Smooth muscle cell (in vitro differentiated cells): ENCODE results near the gene CYP51A1. TPM values are rescaled to one million over a fixed set of nuclear protein-coding genes. Genes with fewer than 3 reads are reported as not detected.

Source experiments
- DNase-seq: peaks from one replicate; lab custom pipeline; 2025; ENCODE audit not compliant: unreplicated experiment; lab: John Stamatoyannopoulos, UW
- H2AFZ ChIP-seq: fragments of 200-600 bp; sonication (generic); 2 replicates; pipeline ENCODE4 v1.6.0; 2016; ENCODE audit warnings: antibody characterized with exemption, low read depth, mild to moderate bottlenecking
- H3F3A ChIP-seq: fragments of 200-600 bp; sonication (generic); 2 replicates; pipeline ENCODE4 v1.6.0; 2017; ENCODE audit warnings: antibody characterized with exemption, low read depth
- H3K27ac ChIP-seq: fragments of 200-600 bp; sonication (generic); 2 replicates; pipeline ENCODE4 v1.5.1; 2016; ENCODE audit warnings: low read depth, mild to moderate bottlenecking
- H3K27me3 ChIP-seq: fragments of 200-600 bp; sonication (generic); 2 replicates; pipeline ENCODE4 v1.6.1; 2016; ENCODE audit warnings: low read depth, mild to moderate bottlenecking
- H3K36me3 ChIP-seq: fragments of 200-600 bp; sonication (generic); 2 replicates; pipeline ENCODE4 v1.5.1; 2016; ENCODE audit warnings: low read depth
- H3K4me1 ChIP-seq: fragments of 200-600 bp; sonication (generic); 2 replicates; pipeline ENCODE4 v1.5.1; 2016; ENCODE audit warnings: low read depth
- H3K4me2 ChIP-seq: fragments of 200-600 bp; sonication (generic); 2 replicates; pipeline ENCODE4 v1.6.0; 2016; ENCODE audit warnings: mild to moderate bottlenecking
- H3K4me3 ChIP-seq: fragments of 200-600 bp; sonication (generic); 2 replicates; pipeline ENCODE4 v1.5.1; 2016; ENCODE audit warnings: mild to moderate bottlenecking
- H3K79me2 ChIP-seq: fragments of 200-600 bp; sonication (generic); 2 replicates; pipeline ENCODE4 v1.6.0; 2016; ENCODE audit warnings: low read depth, mild to moderate bottlenecking
- H3K9ac ChIP-seq: fragments of 200-600 bp; sonication (generic); 2 replicates; pipeline ENCODE4 v1.6.0; 2016; ENCODE audit warnings: low read depth
- H3K9me3 ChIP-seq: fragments of 200-600 bp; sonication (generic); replicated peaks from 2 replicates; pipeline ENCODE4 v1.5.1; 2016; ENCODE audit warnings: low read depth
- H4K20me1 ChIP-seq: fragments of 200-600 bp; sonication (generic); 2 replicates; pipeline ENCODE4 v1.6.0; 2016; ENCODE audit warnings: low read depth
- CTCF ChIP-seq: fragments of 200-600 bp; sonication (generic); IDR thresholded peaks from 2 replicates; pipeline ENCODE4 v1.5.1; 2017; ENCODE audit warnings: borderline replicate concordance, mild to moderate bottlenecking, antibody characterized with exemption; ENCODE audit not compliant: insufficient read depth, poor library complexity, severe bottlenecking
- WGBS: methylation state at CpG from one replicate; pipeline ENCODE4 v1.1.7; 2016; ENCODE audit warnings: low lambda C conversion rate; 5-methylcytosine and 5-hydroxymethylcytosine counted together
- polyA plus RNA-seq: library from polyadenylated mRNA; unstranded; fragments of >200 nt; fragmentation: Nextera tagmentation; extraction: Ambion mirVana; gene quantifications from 2 replicates; pipeline ENCODE4 v1.2.1, GENCODE V29; 2016
- total RNA-seq: library from RNA; depleted of rRNA; stranded (reverse); fragments of >200 nt; gene quantifications from 2 replicates; pipeline ENCODE4 v1.2.3, GENCODE V29; 2014

Gene CYP51A1
- total and polyA plus RNA-seq, 2 experiments from 2014 or later: 87.9 to 104 TPM

GRCh38 chr7:92071032-92071431 lies 63.2 kb downstream of the CYP51A1 start:
- Histone ChIP-seq H3K9me3 (no peaks in the 10 kb centered on the region), H3K27me3 (no peaks in the 10 kb centered on the region), H3F3A (no peaks in the 10 kb centered on the region), H2AFZ (no peak overlapping the region), H3K36me3 (peaks cover 14% of the 10 kb centered on the region), H4K20me1 (no peaks in the 10 kb centered on the region), H3K4me3 (no peak overlapping the region), H3K9ac (no peak overlapping the region), H3K4me1 (no peaks in the 10 kb centered on the region), H3K27ac (no peak overlapping the region), H3K79me2 (no peaks in the 10 kb centered on the region), H3K4me2 (no peak overlapping the region)
- DNase-seq: no peak
- WGBS: 80% methylated on average over 5 of the region's 5 CpGs
- no peak for TF ChIP-seq CTCF

- Histone ChIP-seq H2AFZ (no peak overlapping the region), H3K9me3 (no peaks in the 10 kb centered on the region), H3K4me3 (no peak overlapping the region), H3K79me2 (no peaks in the 10 kb centered on the region), H3K9ac (no peak overlapping the region), H3K36me3 (peaks cover 10% of the 10 kb centered on the region), H3K27me3 (no peaks in the 10 kb centered on the region), H3K27ac (no peak overlapping the region), H3K4me1 (no peaks in the 10 kb centered on the region), H4K20me1 (no peaks in the 10 kb centered on the region), H3F3A (no peaks in the 10 kb centered on the region), H3K4me2 (no peak overlapping the region)
- WGBS: 91% methylated on average over 2 of the region's 2 CpGs
- DNase-seq: no peak
- TF ChIP-seq CTCF: no peak
These were observed 69.7 kb downstream of the CYP51A1 start for GRCh38 chr7:92064438-92065029.

Other genes with a start within 250 kb of the CYP51A1 start
- gene AKAP9, start 193.6 kb downstream of the CYP51A1 start, total RNA-seq: 57.8 and 62.7 TPM in 2 replicates
- 41.7 and 66.3 TPM in 2 replicates for gene AKAP9, start 193.6 kb downstream of the CYP51A1 start, polyA plus RNA-seq
- gene LRRD1, start 44.7 kb upstream of the CYP51A1 start, total RNA-seq: 0.09 TPM in 2 replicates
- gene LRRD1, start 44.7 kb upstream of the CYP51A1 start, polyA plus RNA-seq: not detected in 2 replicates
- 34.4 and 64.0 TPM in 2 replicates for gene KRIT1, start 111.4 kb upstream of the CYP51A1 start, total RNA-seq
- 14.9 and 22.0 TPM in 2 replicates for gene KRIT1, start 111.4 kb upstream of the CYP51A1 start, polyA plus RNA-seq
- 57.4 and 62.4 TPM in 2 replicates for gene ANKIB1, start 111.5 kb upstream of the CYP51A1 start, total RNA-seq
- gene ANKIB1, start 111.5 kb upstream of the CYP51A1 start, polyA plus RNA-seq: 12.9 TPM in 2 replicates